Stimulated activated CD8-positive, alpha-beta memory T cell treated with anti-CD3 and anti-CD28 coated beads, Interleukin-2, amount 100 ng/mL, for 1 hour (primary cell): ENCODE results near the gene LYRM4.
A peak's percentile ranks its signal among the peaks of the same experiment; 100 is the strongest.

Experiments used
- DNase-seq, 2 donors: peaks; one replicate each; pipeline ENCODE4 v3.0.0-alpha.2; 2020; ENCODE audit warnings: low read depth in 2 of 2

Gene LYRM4

DNA sequence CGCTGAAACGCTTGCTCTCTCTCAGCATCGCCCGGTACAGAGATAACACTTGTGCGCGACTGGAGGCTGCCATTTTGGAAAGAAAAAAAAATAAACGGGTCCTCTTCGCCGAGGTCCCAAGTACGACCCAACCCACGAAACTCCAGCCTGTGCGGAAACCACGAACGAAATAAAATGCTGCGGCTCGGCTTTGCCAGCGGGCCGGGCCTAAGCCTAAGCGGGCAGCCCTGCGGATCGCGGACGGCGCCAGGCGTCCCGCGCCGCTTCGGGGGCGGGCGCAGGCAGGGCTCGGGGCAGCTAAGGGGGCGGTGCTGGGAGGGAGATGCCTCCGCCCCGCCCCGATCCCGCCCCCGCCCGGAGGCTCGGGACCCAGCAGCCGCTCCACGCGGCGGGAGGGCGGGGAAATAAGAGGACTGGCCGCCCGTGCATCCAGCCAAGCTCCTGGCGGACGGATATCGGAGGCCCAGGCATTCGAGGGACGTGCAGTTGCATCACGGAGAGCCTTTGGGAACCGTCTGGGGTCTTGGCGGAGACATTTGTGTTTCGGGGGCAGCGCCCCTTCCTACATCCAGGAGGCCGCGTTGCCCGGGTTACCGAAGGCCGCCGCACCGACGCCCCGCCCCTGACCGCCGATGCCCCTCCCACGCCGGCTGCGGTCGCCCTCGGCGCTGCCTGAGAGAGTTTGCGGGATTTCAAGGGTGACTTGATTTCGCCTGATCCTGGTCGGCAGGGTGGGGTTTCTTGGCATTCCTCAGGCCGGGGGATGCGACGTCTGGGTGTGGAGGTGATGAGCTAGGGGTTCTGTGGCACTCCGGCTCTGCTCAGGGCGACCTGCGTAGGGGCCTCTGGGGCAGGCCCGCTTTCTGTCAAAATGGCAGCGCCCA, at the start of gene LYRM4, which contains the start of gene FARS2:
Gene LYRM4, minus strand, starts transcription at position 290 of the 884 bp plus-strand sequence. Its CDS starts 217 bp downstream, at position 73.
Gene FARS2, plus strand, starts transcription at position 853 of the 884 bp plus-strand sequence.
- peak; percentile 79 to 84 for DNase-seq

- no peak for DNase-seq
These were observed 47.3 kb upstream of the LYRM4 start for GRCh38 chr6:5308066-5308465.

- DNase-seq = no peak
These were observed 46.3 kb upstream of the LYRM4 start for GRCh38 chr6:5307058-5307457.

DNA sequence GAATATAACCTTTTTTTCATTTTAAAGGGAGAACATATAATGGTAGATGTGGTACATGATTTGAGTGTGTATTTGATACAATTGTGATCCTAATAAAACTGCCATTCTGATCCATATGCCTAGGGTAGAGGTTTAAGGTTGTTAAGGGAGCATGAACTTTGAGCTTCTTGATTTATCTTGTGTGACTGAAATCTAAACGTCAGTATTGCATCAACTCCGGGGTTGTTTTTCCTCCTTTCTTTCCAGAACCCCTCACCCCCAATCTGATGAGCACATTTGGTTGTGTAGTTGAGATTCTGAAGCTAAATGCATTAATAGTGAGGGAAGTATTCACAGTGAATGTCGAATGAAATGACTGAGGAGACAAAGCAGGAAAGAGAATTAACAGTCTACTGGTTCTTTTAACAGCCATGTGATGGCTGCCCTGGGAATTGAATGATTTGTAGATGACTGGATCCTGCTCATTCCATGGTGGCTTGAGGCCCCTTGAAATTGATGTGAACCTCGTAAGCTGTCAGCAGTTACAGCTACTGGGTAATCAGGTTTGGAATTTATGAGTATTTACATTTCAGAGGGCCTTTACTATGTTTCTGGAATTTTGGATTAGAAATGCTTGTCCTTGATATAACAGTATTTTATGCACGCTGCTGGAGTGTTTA, 45.3 kb upstream of the LYRM4 start:
- no peak for DNase-seq

- DNase-seq = no peak
These were observed 42.9 kb upstream of the LYRM4 start for GRCh38 chr6:5303682-5304081.

DNA sequence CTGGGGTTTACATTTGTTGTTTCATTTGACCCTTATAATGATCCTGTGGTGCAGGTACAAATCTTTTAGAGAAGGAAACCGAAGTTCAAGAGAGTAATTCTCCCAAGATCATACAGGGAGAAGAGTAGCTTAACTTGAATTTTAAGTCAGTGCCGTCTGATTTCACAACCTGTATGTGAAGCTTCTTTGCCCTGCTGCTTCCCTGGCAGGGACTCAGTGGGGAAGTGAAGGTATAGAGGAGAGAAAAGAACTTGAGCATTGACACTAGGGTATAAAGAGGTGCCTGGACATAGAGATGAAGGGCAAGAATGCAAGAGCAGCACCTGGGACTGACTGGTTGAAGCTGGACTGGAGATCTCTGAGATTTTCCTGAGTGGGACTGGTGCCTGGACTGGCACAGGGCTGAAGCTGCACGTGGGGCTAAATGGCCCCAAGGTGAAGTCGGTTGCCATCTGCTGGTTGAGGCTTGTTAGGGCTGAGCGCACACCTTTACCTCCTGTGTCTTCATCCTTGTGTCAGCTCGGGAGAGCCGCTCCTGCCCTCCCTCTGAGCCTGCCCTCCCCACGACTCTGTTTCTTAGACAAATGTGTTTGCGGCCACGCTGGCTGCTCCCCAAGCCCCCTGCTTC, 42.4 kb upstream of the LYRM4 start:
- DNase-seq = peak in 1 of 2 donors; percentile 24

DNA sequence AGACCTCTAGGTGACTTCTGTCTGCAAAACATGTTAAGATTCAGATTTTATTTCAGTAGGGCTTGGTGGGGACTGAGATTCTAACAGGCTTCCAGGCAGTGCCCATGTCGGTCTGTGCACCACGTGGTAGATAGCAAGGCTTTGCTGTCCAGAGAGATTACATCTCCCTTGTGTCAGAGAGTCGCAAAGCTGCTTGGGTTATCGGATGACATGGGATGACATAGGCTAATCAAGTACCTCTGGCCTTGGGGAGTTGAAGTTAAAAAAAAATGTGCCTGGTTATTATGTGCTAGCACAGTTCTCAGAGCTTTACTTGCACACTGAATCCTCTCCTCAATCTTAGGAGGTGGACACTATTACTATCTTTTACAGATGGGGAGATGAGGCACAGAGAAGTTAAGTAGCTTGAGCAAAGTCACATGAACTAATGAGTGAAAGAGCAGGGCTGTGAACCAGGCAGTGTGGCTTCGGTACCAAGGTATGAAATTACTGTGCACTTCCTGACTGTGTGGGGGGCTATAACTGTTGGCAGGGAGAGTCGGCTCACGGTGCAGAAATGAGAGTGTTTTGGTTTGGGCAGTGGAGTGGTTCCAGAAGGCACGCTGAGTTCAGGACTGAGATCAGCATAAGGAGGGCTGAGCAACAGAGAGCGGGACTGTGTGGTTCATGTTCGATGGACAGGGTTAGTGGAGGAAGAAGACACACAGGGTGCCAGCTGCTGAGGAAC, 41.6 kb upstream of the LYRM4 start:
- DNase-seq = no peak

DNA sequence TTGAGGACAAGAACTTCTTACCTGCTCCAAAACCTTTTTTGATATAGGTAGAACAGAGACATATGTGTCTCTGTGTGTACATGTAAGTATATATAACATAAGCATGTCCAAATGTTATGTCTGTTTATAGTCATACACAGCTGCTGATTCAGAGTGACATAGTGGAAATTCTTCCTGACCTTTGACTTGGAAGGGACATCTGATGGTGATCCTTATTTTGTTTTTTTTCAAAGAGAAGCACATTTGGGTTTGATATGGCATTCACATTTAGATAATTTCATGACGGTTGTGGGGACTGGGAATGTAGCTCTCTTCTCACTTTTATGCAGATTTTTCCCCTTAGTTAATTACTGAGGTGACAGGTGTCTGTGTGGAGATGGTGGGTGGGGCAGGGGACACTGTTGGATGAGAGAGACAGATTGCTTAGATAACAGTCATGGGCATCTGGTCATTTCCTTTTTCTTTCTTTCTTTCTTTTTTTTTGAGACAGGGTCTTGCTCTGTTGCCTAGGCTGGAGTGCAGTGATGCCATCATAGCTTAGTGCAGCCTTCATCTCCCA, 39.5 kb upstream of the LYRM4 start:
- DNase-seq = no peak

GRCh38 chr6:5295623-5296022, 34.9 kb upstream of the LYRM4 start:
- no peak for DNase-seq

DNA sequence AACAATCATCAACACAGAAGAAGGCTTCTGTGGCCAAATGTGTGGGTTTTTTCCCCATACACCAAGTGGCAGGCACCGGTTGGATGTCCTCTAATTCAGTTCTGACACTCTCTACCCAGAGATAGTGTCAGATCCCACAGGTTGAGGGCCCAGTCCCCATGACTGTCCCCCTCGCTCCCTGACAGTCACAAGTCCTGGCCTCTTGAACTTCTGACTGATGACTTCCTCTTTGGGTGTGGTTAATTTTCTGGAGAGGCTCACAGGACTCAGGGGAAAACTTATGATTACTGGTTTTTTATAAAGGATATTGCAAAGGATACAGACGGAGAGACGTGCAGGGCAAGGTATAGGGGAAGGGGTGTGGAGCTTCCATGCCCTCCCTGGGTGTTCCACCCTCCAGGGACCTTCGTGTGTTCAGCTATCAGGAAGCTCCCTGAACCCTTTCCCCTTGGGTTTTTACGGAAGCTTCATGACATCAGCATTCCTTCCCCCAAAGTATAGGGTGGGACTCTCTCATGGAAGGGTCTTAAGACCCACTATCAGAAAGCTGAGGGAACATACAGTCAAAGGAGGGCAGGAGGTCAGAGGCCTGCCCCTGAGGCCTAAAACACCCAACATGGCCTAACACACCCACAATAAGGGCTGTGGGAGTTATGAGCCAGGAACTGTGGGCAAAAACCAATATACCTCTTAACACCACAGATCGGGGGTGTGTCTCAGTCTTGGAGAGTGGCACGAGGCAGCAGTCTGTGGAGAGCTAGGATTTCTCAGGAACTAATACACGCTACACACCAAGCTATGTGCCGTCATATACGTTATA, 33.9 kb upstream of the LYRM4 start:
- DNase-seq = no peak

GRCh38 chr6:5293692-5294091, 32.9 kb upstream of the LYRM4 start:
- DNase-seq = no peak

- no peak for DNase-seq
These were observed 31.4 kb upstream of the LYRM4 start for GRCh38 chr6:5292154-5292553.

GRCh38 chr6:5290500-5290899, 29.8 kb upstream of the LYRM4 start:
- no peak for DNase-seq

DNA sequence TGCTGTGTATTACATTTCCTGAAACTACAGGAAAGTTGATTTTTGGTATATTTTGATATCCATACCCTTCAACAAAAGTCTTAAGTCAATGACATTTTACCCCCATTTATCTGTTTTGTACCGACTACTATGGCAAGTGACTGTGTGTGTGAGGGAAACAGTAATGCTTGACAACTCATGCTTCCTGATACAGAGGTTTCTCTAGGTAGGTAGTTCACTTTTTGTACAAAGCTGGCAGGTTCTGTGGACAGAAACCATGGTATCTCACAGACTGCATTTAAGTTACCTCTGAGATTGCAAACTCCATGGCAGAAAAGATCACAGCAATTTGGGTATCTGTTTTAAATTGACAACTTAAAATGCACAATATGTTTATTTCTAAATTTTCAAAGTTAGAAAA, 29.3 kb upstream of the LYRM4 start:
- DNase-seq = no peak

DNA sequence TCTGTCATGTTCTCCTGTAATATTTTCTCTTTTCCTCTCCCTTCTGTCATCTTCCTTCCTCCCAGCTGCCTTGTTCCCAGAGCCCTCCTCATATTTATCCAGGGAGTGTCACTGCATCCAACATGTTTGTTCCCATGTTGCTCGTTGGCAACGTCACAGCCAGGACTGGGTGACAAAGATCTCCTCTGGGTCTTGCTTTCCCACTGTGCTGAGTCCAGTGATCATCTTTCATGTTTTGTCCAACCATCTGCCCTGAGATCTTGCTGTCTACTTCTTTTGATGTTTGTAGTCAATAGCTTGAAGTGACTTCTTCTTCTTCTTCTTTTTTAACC, 27.2 kb upstream of the LYRM4 start:
- no peak for DNase-seq

- DNase-seq = no peak
These were observed 26.6 kb upstream of the LYRM4 start for GRCh38 chr6:5287205-5287965.

DNA sequence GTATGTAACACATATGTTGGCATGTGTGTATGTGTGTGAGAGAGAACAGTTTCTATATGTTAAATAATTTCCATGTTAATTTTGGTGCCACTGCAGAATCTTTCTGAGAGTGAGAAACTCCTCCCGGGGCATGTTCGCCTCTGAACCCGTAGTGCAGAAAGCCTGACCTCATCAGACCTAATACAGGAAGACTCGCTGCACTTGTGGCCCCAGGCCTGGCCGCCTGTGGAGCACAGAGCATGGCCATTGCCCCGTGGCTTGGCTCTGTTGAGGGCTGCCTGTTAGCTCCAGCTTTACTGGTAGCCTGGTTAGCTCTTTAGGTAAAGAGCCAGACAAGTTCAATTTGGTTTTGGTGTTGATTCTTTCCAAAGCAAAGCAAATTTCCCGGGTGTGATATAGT, 26.0 kb upstream of the LYRM4 start:
- no peak for DNase-seq

GRCh38 chr6:5285526-5285925, 24.8 kb upstream of the LYRM4 start:
- no peak for DNase-seq

GRCh38 chr6:5285081-5285480, 24.3 kb upstream of the LYRM4 start:
- no peak for DNase-seq

- no peak for DNase-seq
These were observed 21.5 kb upstream of the LYRM4 start for GRCh38 chr6:5282191-5282623.
